Measurements from ENCODE around the gene LRP1.
A peak's percentile ranks its signal among the peaks of the same experiment; 100 is the strongest.

The LRP1 gene

GRCh38 chr12:57173683-57174082 is 45.4 kb downstream of the LRP1 start:
- DNase-seq (ENCODE audit: low read depth, low spot score): no peak

DNA sequence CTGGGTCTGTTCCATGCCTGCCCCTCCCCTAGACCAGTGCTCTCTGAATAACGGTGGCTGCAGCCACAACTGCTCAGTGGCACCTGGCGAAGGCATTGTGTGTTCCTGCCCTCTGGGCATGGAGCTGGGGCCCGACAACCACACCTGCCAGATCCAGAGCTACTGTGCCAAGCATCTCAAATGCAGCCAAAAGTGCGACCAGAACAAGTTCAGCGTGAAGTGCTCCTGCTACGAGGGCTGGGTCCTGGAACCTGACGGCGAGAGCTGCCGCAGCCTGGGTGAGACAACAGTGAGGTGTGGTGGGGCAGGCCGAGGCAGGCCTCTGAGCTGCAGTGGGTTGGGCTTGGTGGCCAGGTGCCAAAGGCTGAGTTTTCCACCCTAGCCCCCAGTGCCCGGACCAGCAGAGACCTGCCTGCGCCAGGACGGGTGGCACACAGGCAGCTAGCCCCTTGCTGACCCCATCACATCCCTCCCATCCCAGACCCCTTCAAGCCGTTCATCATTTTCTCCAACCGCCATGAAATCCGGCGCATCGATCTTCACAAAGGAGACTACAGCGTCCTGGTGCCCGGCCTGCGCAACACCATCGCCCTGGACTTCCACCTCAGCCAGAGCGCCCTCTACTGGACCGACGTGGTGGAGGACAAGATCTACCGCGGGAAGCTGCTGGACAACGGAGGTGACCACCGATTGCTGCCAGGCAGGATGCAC is 47.3 kb downstream of the LRP1 start:
- peak; percentile 12 for DNase-seq (ENCODE audit: low read depth, low spot score)

- no peak for DNase-seq (ENCODE audit: low read depth, low spot score)
These were observed 47.8 kb downstream of the LRP1 start for GRCh38 chr12:57176139-57176477.

DNA sequence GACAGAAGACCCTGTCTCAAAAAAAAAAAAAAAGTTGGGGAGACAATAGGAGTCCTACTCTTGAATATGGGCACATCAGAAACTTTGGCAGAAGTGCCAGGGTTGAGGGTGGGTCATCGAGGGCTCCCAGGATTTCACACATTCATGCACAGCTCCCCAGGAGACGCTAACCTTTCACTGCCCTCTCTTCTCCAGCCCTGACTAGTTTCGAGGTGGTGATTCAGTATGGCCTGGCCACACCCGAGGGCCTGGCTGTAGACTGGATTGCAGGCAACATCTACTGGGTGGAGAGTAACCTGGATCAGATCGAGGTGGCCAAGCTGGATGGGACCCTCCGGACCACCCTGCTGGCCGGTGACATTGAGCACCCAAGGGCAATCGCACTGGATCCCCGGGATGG is 48.6 kb downstream of the LRP1 start:
- DNase-seq (ENCODE audit: low read depth, low spot score): no peak

- no peak for DNase-seq (ENCODE audit: low read depth, low spot score)
These were observed 49.1 kb downstream of the LRP1 start for GRCh38 chr12:57177354-57177753.

DNA sequence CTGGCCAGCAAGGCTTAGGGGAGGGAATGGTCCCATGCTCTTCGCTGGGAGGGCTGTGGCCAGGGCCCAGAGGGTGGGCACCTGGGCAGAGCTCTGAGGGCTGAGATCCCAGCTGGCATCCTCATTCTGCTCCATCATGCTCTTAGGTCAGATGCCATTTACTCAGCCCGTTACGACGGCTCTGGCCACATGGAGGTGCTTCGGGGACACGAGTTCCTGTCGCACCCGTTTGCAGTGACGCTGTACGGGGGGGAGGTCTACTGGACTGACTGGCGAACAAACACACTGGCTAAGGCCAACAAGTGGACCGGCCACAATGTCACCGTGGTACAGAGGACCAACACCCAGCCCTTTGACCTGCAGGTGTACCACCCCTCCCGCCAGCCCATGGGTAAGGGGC is 49.9 kb downstream of the LRP1 start:
- DNase-seq (ENCODE audit: low read depth, low spot score): no peak

DNA sequence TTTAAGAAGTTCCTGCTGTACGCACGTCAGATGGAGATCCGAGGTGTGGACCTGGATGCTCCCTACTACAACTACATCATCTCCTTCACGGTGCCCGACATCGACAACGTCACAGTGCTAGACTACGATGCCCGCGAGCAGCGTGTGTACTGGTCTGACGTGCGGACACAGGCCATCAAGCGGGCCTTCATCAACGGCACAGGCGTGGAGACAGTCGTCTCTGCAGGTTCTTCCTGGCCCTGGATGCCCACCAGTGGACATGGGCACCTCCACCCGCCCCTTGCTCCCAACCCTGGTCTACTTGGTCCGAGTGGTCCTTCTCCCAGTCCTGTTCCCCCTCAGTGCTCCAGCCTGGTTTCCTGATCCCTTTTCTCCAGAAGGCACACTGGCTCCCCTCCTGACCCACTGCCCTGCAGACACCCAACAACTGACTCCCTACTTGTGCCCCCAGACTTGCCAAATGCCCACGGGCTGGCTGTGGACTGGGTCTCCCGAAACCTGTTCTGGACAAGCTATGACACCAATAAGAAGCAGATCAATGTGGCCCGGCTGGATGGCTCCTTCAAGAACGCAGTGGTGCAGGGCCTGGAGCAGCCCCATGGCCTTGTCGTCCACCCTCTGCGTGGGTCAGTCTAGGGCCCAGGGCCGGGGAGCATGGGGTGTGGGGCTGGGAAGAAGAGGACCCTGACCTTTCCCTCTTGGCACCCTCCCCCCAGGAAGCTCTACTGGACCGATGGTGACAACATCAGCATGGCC is 51.2 kb downstream of the LRP1 start:
- no peak for DNase-seq (ENCODE audit: low read depth, low spot score)

DNA sequence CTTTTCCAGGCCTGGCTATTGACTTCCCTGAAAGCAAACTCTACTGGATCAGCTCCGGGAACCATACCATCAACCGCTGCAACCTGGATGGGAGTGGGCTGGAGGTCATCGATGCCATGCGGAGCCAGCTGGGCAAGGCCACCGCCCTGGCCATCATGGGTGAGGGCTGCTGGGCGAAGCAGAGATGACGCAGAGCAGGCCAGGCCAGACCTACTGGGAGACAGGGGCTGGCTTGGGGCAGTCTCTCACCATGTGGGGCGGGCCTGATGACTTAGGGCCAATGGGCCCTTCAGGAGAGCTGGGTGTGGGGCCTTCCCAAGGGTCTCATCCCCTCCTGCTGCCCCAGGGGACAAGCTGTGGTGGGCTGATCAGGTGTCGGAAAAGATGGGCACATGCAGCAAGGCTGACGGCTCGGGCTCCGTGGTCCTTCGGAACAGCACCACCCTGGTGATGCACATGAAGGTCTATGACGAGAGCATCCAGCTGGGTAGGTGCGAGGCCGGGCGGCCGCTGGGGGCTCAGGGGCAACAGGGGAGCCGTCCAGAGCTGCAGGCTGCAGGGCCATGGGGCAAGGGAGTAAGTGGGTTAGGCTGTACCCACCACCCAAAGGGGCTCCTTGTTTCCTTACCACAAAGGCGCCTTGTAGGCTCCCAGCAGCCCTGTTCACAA is 52.2 kb downstream of the LRP1 start:
- no peak for DNase-seq (ENCODE audit: low read depth, low spot score)

DNA sequence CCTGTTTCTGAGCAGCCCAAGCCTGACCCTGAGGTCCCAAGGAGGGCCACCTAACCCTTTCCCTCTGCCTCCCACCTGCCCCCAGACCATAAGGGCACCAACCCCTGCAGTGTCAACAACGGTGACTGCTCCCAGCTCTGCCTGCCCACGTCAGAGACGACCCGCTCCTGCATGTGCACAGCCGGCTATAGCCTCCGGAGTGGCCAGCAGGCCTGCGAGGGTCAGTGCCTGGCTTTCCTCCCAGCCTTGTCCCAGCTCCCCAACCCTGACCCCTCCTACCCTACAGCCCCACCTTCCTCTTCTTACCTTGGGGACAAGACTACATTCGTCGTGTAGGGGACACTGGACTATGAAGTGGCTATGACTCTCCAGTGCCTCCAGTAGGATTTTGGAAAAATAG is 52.8 kb downstream of the LRP1 start:
- DNase-seq (ENCODE audit: low read depth, low spot score): no peak

DNA sequence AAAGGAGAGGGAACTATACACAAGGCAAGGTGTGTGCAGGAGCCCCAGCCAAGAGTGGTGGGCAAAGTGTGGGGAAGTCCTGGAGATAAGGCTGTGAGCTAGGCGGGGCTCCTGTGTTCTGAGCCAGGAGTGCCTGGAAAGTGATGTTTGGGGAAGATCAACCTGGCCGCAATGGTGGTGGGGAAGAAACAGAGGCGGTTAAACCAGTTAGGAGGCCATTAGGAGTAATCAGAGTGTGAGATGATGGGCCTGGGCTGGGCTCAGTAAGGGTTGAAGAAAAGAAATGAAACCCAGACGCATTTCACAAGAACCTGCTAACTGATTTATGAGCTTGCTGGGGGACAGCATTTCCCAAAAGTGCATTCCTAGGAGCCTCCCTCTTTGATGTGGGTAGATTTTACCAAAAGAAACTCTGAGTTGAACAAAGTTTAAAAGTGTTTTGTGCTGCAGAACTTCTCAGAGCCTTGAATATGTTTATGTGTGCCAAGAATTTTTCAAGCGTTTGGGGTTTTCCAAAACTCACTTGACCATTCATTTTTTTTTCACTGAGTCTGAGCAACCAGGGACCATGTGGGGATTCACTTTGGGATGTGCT is 53.4 kb downstream of the LRP1 start:
- no peak for DNase-seq (ENCODE audit: low read depth, low spot score)

- peak; percentile 52 for DNase-seq (ENCODE audit: low read depth, low spot score)
These were observed 54.8 kb downstream of the LRP1 start for GRCh38 chr12:57182918-57183575.

DNA sequence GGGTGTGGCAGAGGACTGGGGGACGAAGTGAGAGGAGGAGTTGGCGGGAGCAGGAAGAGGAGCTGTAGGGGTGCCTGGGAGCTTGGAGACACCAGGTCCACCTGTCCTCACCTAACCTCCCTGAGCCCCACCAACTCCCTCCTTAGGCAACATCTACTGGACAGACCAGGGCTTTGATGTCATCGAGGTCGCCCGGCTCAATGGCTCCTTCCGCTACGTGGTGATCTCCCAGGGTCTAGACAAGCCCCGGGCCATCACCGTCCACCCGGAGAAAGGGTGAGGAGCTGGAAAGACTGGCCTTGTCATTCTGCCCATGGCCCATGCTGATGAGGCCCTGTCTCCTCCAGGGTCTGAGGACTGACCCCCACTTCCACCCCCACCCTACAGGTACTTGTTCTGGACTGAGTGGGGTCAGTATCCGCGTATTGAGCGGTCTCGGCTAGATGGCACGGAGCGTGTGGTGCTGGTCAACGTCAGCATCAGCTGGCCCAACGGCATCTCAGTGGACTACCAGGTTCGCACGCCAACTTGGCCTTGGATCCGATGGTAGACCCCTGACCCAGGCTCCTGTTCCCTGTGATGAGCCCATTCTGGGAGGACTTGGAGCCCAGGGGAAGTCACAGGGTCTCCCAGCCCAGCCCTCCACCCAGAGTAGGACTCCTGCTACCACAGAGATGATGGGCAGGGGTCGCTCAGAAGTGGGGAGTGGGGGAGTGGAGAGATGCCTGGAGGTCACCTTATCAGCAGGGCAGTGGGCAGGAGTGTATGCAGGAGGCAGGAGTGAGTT is 55.8 kb downstream of the LRP1 start:
- no peak for DNase-seq (ENCODE audit: low read depth, low spot score)

DNA sequence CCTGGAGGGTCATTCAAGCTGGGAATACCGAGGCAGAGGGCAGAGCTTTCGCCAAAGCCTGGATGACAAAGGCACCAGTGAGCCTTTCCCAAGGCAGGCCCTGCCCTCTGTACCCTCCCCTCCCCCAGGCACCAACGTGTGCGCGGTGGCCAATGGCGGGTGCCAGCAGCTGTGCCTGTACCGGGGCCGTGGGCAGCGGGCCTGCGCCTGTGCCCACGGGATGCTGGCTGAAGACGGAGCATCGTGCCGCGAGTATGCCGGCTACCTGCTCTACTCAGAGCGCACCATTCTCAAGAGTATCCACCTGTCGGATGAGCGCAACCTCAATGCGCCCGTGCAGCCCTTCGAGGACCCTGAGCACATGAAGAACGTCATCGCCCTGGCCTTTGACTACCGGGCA is 57.1 kb downstream of the LRP1 start:
- no peak for DNase-seq (ENCODE audit: low read depth, low spot score)

- DNase-seq (ENCODE audit: low read depth, low spot score): no peak
These were observed 57.7 kb downstream of the LRP1 start for GRCh38 chr12:57185906-57186508.

DNA sequence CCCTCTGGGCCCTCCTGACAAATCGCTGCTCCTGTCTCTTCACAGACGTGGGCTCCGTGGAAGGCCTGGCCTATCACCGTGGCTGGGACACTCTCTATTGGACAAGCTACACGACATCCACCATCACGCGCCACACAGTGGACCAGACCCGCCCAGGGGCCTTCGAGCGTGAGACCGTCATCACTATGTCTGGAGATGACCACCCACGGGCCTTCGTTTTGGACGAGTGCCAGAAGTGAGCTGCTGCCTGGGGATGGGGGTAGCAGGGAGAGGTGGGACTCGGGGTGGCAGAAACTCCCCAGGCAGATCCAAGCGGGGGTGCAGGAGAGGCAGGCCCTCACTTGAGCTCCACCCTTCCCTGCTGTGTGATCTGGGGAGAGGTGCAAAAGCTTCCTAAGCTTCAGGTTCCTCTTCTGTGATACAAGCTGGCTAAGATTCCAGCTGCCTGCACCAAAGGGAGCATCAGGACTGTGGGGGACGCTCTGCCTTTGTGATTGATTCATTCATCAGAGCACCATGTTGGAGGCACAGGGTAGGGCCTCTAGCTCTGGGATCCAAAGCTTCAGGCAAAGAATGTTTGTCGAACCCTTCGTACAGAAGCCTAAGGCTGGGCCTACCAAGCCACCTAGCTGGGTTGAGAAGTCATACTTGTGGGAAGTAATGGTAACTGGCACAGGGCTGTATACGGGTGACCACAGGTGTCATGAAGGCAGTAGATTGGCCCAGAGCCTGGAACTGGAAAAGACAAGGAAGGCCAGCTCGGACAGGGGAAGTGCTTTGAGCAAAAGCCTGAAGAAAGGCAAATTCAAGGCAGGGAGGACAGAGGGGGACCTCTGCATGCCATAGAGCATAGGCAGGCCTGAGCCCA is 59.2 kb downstream of the LRP1 start:
- DNase-seq (ENCODE audit: low read depth, low spot score): no peak

DNA sequence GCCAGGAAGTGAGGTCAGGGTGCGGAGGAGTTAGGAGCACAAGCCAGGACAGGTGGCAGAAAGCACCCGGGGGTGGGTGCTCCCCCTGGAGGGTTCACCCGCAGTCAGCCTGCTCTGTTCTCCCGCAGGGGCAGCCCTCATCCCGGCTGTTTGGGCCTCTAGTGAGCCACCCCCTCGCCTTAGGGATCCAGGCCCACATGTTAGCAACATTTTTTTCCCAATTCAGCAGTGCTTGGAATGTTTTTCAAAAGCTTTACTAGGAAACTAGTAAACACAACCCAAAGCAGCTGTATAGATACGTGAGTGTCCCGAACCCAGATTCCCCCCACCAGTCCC is 59.8 kb downstream of the LRP1 start:
- DNase-seq (ENCODE audit: low read depth, low spot score): no peak

DNA sequence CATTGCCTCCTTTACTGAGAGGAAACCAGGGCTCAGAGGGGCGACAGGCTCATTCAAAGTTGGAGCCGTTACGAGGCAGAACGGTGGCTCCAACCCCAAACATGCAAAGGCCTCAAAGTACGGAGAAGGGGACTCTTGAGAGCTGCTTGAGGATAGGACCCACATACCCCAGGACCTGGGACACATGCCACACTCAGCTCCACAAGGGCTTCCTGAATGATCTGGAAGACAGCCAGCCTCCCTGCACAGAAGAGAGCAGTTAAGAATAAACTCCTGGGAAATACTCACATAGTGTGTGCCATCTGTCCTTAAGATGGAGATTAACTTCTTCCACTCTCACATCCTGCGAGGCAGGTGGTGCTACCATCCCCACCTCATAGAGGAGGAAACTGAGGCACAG is 61.8 kb downstream of the LRP1 start:
- no peak for DNase-seq (ENCODE audit: low read depth, low spot score)

- no peak for DNase-seq (ENCODE audit: low read depth, low spot score)
These were observed 62.5 kb downstream of the LRP1 start for GRCh38 chr12:57190821-57191220.

GRCh38 chr12:57191410-57191809 is 63.1 kb downstream of the LRP1 start:
- DNase-seq (ENCODE audit: low read depth, low spot score): no peak

DNA sequence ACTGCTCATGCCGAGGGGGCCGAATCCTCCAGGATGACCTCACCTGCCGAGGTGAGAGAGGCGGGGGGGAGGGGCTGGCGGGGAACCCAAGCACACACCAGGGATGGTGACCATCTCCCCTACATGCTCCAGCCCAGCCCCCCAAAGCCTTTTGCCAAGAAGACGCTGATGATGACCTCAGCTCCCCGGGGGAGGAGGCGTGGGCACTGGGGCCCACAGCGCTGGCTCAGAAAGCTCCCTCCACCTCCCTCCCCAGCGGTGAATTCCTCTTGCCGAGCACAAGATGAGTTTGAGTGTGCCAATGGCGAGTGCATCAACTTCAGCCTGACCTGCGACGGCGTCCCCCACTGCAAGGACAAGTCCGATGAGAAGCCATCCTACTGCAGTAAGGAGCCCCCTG is 64.6 kb downstream of the LRP1 start:
- no peak for DNase-seq (ENCODE audit: low read depth, low spot score)

Measured in iPS DF 19.7 (cell line).